Keratinocyte (primary cell): ENCODE data around the gene NDUFAF8. TPM values are rescaled to one million over a fixed set of nuclear protein-coding genes. Genes with fewer than 3 reads are reported as not detected.

ENCODE experiments used
- DNase-seq: peaks from one replicate; pipeline ENCODE4 v3.0.0-alpha.2; 2011; ENCODE audit warnings: low read depth, missing footprints, low spot score
- FAIRE-seq: peaks from 2 replicates; lab custom pipeline; 2011; peaks lifted over from hg19 to GRCh38; lab: Jason Lieb, UNC
- H2AFZ ChIP-seq: 2 replicates; pipeline ENCODE4 v1.6.0; 2012; ENCODE audit warnings: low read length, control low read depth, inconsistent platforms; ENCODE audit not compliant: control insufficient read depth
- H3K27ac ChIP-seq: 2 replicates; pipeline ENCODE4 v1.5.1; 2011; ENCODE audit warnings: low read length; ENCODE audit not compliant: control insufficient read depth, insufficient read depth
- H3K27me3 ChIP-seq: 3 replicates; pipeline ENCODE4 v1.6.0; 2011; ENCODE audit warnings: low read length; ENCODE audit not compliant: control insufficient read depth, insufficient read depth; ENCODE audit errors: extremely low read depth
- H3K36me3 ChIP-seq, 2 experiments: 2 replicates in 1 of 2; 3 replicates in 1 of 2; pipeline ENCODE4 v1.5.1; 2011; ENCODE audit warnings: low read length in 2 of 2, mild to moderate bottlenecking in 1 of 2; ENCODE audit not compliant: control insufficient read depth in 2 of 2, insufficient read depth in 2 of 2; ENCODE audit errors: extremely low read depth in 1 of 2
- H3K4me1 ChIP-seq: 3 replicates; pipeline ENCODE4 v1.5.1; 2011; ENCODE audit warnings: low read length; ENCODE audit not compliant: control insufficient read depth, insufficient read depth; ENCODE audit errors: extremely low read depth
- H3K4me2 ChIP-seq: 3 replicates; pipeline ENCODE4 v1.6.0; 2011; ENCODE audit warnings: low read depth, low read length; ENCODE audit not compliant: control insufficient read depth, insufficient read depth; ENCODE audit errors: extremely low read depth
- H3K4me3 ChIP-seq, 3 experiments: fragments of 200-600 bp in 1 of 3; sonication (generic) in 1 of 3; 2 replicates in 2 of 3; 3 replicates in 1 of 3; pipeline ENCODE4 v1.5.1; 2011 to 2016; ENCODE audit warnings: low read length in 3 of 3, mild to moderate bottlenecking in 3 of 3, control low read depth in 2 of 3, inconsistent platforms in 1 of 3, low read depth in 1 of 3, mixed read lengths in 1 of 3, mixed run types in 1 of 3, moderate library complexity in 1 of 3; ENCODE audit not compliant: control insufficient read depth in 2 of 3, insufficient read depth in 2 of 3; ENCODE audit errors: extremely low read depth in 1 of 3
- H3K79me2 ChIP-seq: 2 replicates; pipeline ENCODE4 v1.6.0; 2012; ENCODE audit warnings: low read length; ENCODE audit not compliant: control insufficient read depth, insufficient read depth
- H3K9ac ChIP-seq: 3 replicates; pipeline ENCODE4 v1.6.0; 2011; ENCODE audit warnings: low read length; ENCODE audit not compliant: control insufficient read depth, insufficient read depth; ENCODE audit errors: extremely low read depth
- H3K9me1 ChIP-seq: 3 replicates; pipeline ENCODE4 v1.6.0; 2011; ENCODE audit warnings: low read length; ENCODE audit not compliant: control insufficient read depth, insufficient read depth; ENCODE audit errors: extremely low read depth
- H3K9me3 ChIP-seq: 2 replicates; pipeline ENCODE4 v1.5.1; 2012; ENCODE audit warnings: low read depth, low read length; ENCODE audit not compliant: control insufficient read depth
- H4K20me1 ChIP-seq: 3 replicates; pipeline ENCODE4 v1.6.0; 2011; ENCODE audit warnings: low read length; ENCODE audit not compliant: control insufficient read depth, insufficient read depth; ENCODE audit errors: extremely low read depth
- EZH2 ChIP-seq: IDR thresholded peaks from one replicate; pipeline ENCODE4 v1.6.1; 2012; ENCODE audit warnings: inconsistent platforms, mild to moderate bottlenecking, low read length, moderate library complexity
- dilution Hi-C: fragments of 300-500 bp; cut with MboI; formaldehyde crosslinking; loops from one replicate; pipeline ENCODE4 v1.7.0; 2020; ENCODE audit warnings: low sequenced_read_pairs; ENCODE audit not compliant: extremely low pct_ligation_motif_present
- polyA plus RNA-seq, 5 experiments: library from polyadenylated mRNA; depleted of rRNA in 3 of 5; stranded (reverse) in 3 of 5; stranded (forward) in 1 of 5; unstranded in 1 of 5; fragments of >200 nt; gene quantifications; 1 replicate in 1 of 5; 2 replicates in 3 of 5; 3 replicates in 1 of 5; pipeline versions ENCODE4 v1.2.1 to v1.2.3, GENCODE V29; 2011 to 2012; ENCODE audit warnings: missing spikeins in 2 of 5, low read depth in 1 of 5, low replicate concordance in 1 of 5
- TF ChIP-seq, protein P1 (sequence below), 3 experiments: IDR thresholded peaks in 1 of 3; conservative IDR thresholded peaks in 1 of 3; optimal IDR thresholded peaks in 1 of 3; 2 replicates in 2 of 3; 3 replicates in 1 of 3; pipeline versions ENCODE3 to v1.5.1; 2011; ENCODE audit warnings: low read length in 3 of 3, mild to moderate bottlenecking in 3 of 3, moderate library complexity in 2 of 3, control low read depth in 1 of 3, inconsistent platforms in 1 of 3; ENCODE audit not compliant: insufficient read depth in 2 of 3; ENCODE audit errors: extremely low read depth in 1 of 3

NDUFAF8 gene
- polyA plus RNA-seq, 1 donor (not counting 4 experiments of a cell fraction or from before 2014, with no cell fraction given) = 171 TPM

DNA sequence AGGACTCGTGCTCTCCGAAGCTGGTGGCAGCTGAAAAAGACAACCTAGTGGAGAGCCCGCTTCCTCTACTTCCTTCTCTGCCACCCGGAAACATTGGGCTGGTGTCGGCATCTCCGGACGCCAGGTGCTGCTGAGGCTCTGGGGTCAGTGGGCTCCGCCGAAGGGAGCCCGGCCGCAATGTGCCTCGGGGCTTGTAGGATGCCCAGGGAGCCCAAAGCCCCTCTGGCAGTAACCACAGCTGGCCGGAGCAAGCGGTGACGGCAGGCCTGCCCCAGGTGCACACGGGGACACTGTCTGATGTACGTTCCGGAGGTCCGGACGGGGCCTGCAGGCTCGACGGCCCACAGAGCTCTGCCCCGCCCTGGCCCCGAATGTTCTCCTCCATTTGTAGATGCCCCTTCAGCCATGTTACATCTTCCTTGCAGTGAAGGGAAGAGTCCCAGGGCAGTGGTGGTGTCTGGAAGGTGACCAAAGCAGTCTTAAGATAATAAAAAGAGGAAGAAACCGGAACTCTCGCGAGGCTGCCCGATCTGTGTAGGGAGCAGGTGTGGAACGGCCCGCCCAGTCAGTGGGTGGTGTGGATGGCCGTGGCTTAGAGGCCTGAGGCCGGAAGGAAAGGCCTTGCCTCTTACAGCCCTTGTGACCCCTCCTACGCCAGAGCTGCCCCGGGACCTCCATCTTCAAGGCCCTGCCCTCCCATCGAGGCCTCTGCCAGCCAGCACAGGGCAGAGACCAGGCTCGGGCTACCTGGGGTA lies 22.6 kb downstream of the NDUFAF8 start:
- Histone ChIP-seq H3K27me3 (no peaks in the 10 kb centered on the region), H3K9me1 (no peaks in the 10 kb centered on the region), H3K36me3 (peaks cover 29 to 45% of the 10 kb centered on the region in 2 experiments), H3K27ac (no peak overlapping the region), H3K79me2 (no peaks in the 10 kb centered on the region), H3K4me3 (no peak overlapping the region), H3K9me3 (no peaks in the 10 kb centered on the region), H2AFZ (no peak overlapping the region), H4K20me1 (no peaks in the 10 kb centered on the region), H3K9ac (no peak overlapping the region), H3K4me1 (no peaks in the 10 kb centered on the region), H3K4me2 (no peak overlapping the region)
- DNase-seq = no peak
- TF ChIP-seq, protein P1, sequence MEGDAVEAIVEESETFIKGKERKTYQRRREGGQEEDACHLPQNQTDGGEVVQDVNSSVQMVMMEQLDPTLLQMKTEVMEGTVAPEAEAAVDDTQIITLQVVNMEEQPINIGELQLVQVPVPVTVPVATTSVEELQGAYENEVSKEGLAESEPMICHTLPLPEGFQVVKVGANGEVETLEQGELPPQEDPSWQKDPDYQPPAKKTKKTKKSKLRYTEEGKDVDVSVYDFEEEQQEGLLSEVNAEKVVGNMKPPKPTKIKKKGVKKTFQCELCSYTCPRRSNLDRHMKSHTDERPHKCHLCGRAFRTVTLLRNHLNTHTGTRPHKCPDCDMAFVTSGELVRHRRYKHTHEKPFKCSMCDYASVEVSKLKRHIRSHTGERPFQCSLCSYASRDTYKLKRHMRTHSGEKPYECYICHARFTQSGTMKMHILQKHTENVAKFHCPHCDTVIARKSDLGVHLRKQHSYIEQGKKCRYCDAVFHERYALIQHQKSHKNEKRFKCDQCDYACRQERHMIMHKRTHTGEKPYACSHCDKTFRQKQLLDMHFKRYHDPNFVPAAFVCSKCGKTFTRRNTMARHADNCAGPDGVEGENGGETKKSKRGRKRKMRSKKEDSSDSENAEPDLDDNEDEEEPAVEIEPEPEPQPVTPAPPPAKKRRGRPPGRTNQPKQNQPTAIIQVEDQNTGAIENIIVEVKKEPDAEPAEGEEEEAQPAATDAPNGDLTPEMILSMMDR (optimal IDR thresholded peaks at IDR 0.05 in 1 of 3, IDR thresholded peaks at IDR 0.05 in 1 of 3, conservative IDR thresholded peaks at IDR 0.05 in 1 of 3; ENCODE audit: extremely low read depth in 1 of 3, insufficient read depth in 2 of 3, low read length in 3 of 3) = no peak
- TF ChIP-seq EZH2 = no peak
- no peak for FAIRE-seq
- dilution Hi-C loops = no loop called here

DNA sequence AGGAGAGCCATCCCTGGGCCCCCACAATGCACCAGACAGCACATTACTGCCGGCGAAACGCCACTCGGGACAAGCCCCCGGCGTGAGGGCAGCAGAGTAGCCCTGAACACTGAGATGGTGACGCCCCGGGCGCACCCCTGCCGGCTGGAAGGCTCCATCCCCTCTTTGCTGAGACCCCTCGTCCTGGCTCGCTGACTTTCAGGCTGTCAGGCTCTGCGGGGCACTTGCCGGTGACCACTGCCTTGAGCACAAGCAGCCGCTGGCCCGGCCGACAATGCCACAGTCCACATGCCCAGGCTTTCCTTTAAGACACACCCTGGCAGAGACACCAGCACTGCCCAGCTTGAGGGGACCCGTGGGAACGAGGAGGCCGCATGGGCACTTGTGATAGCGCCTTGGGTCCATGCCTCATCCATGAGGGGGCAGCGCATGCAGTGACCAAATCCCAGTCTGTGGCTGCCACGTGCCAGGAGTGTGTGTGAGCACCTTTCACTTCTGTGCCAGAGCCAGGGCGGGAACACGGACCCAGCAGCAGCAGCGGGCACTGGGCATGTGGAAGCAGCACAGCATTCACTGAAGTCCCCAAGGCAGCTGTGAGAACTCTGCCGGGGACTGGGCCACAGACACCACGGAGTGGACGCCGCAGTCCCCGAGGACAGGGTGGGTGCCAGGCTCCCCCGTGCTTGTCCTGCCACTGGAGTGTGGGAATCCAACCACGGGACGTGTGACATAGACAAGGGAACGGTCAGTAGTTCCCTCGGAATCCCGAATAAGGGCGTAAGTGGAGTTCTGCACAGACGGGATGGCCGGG lies 24.5 kb downstream of the NDUFAF8 start:
- H3K4me1 ChIP-seq = no peaks in the 10 kb centered on the region

More for the DNA sequence above, 24.5 kb downstream of the NDUFAF8 start:
- no peak overlapping the region for H3K4me3 ChIP-seq
- H3K27me3 ChIP-seq = no peaks in the 10 kb centered on the region
- TF ChIP-seq, protein P1 (optimal IDR thresholded peaks at IDR 0.05 in 1 of 3, IDR thresholded peaks at IDR 0.05 in 1 of 3, conservative IDR thresholded peaks at IDR 0.05 in 1 of 3; ENCODE audit: extremely low read depth in 1 of 3, insufficient read depth in 2 of 3, low read length in 3 of 3) = peak in 1 of 3 experiments; percentile 2
- no peak for TF ChIP-seq EZH2
- no peak overlapping the region for H3K27ac ChIP-seq
- H3K9me3 ChIP-seq = no peaks in the 10 kb centered on the region
- no peaks in the 10 kb centered on the region for H3K9me1 ChIP-seq
- FAIRE-seq = no peak
- H3K36me3 ChIP-seq = peaks cover 33 to 40% of the 10 kb centered on the region in 2 experiments
- no peak overlapping the region for H2AFZ ChIP-seq
- H4K20me1 ChIP-seq = no peaks in the 10 kb centered on the region
- no peak overlapping the region for H3K9ac ChIP-seq
- DNase-seq = no peak
- H3K4me2 ChIP-seq = no peak overlapping the region
- dilution Hi-C loops = no loop called here
- no peaks in the 10 kb centered on the region for H3K79me2 ChIP-seq
